IMR-90 (cell line): ENCODE data around the gene DIABLO. TPM values are rescaled to one million over a fixed set of nuclear protein-coding genes. Genes with fewer than 3 reads are reported as not detected.

Experiments
- ATAC-seq: fragments of 200-7000 bp; cut with Tn5 transposase; 2 replicates; pipeline ENCODE4 v1.9.1; 2020; ENCODE audit warnings: low read depth, mild to moderate bottlenecking, moderate library complexity
- BruUV-seq: library from RNA; stranded (reverse); fragments of 400-500 nt; replicated peaks from 2 replicates; lab custom pipeline; 2021; lab: Mats Ljungman, UMichigan
- CTCF ChIA-PET: fragments of 300-600 bp; formaldehyde crosslinking; extraction: SDS; loops from one replicate; lab custom pipeline; 2021; ENCODE audit warnings: antibody characterized with exemption; lab: Yijun Ruan, JAX
- POLR2A ChIA-PET: fragments of 300-600 bp; sonication (Branson Sonifier 250); formaldehyde crosslinking; loops from one replicate; lab custom pipeline; 2022; ENCODE audit warnings: antibody characterized with exemption; ENCODE audit not compliant: unreplicated experiment; lab: Charles Lee
- DNase-seq: peaks from one replicate; pipeline ENCODE4 v3.0.0; 2013
- H2AFZ ChIP-seq: replicated peaks from 2 replicates; pipeline ENCODE3; 2013; ENCODE audit warnings: low read length, mild to moderate bottlenecking; ENCODE audit not compliant: poor library complexity
- H2AK5ac ChIP-seq: 2 replicates; pipeline ENCODE4 v1.6.1; 2013; ENCODE audit warnings: low read depth, low read length, inconsistent platforms
- H2AK9ac ChIP-seq: replicated peaks from 2 replicates; pipeline ENCODE3; 2013; ENCODE audit warnings: mild to moderate bottlenecking, low read depth, low read length, moderate library complexity; ENCODE audit not compliant: poor library complexity
- H2BK120ac ChIP-seq: 2 replicates; pipeline ENCODE4 v1.6.1; 2013; ENCODE audit warnings: low read depth, low read length, inconsistent platforms
- H2BK15ac ChIP-seq: 3 replicates; pipeline ENCODE4 v1.6.1; 2013; ENCODE audit warnings: low read depth, low read length, inconsistent platforms
- H2BK20ac ChIP-seq: 2 replicates; pipeline ENCODE4 v1.6.1; 2013; ENCODE audit warnings: low read depth, mild to moderate bottlenecking, inconsistent platforms, low read length, moderate library complexity
- H2BK5ac ChIP-seq: 2 replicates; pipeline ENCODE4 v1.6.1; 2013; ENCODE audit warnings: mild to moderate bottlenecking, low read depth, low read length, inconsistent platforms; ENCODE audit not compliant: poor library complexity, severe bottlenecking
- H3K14ac ChIP-seq: replicated peaks from 2 replicates; pipeline ENCODE4 v1.6.1; 2013; ENCODE audit warnings: low read depth, low read length, inconsistent platforms
- H3K18ac ChIP-seq: 2 replicates; pipeline ENCODE4 v1.6.1; 2013; ENCODE audit warnings: low read depth, low read length, control low read depth
- H3K23ac ChIP-seq: 2 replicates; pipeline ENCODE4 v1.6.1; 2013; ENCODE audit warnings: low read depth, low read length, inconsistent platforms
- H3K27ac ChIP-seq: 2 replicates; pipeline ENCODE4 v1.5.1; 2013; ENCODE audit warnings: mild to moderate bottlenecking, control low read depth, low read length; ENCODE audit not compliant: insufficient read depth
- H3K27me3 ChIP-seq: 2 replicates; pipeline ENCODE4 v1.6.1; 2013; ENCODE audit warnings: low read length; ENCODE audit not compliant: control insufficient read depth, insufficient read depth
- H3K36me3 ChIP-seq: 2 replicates; pipeline ENCODE4 v1.6.1; 2013; ENCODE audit warnings: low read length, mixed read lengths; ENCODE audit not compliant: control insufficient read depth, insufficient read depth
- H3K4ac ChIP-seq: 2 replicates; pipeline ENCODE4 v1.6.1; 2013; ENCODE audit warnings: low read depth, low read length, inconsistent platforms
- H3K4me1 ChIP-seq: 2 replicates; pipeline ENCODE4 v1.6.1; 2013; ENCODE audit warnings: low read length, mixed read lengths; ENCODE audit not compliant: control insufficient read depth, insufficient read depth
- H3K4me2 ChIP-seq: 2 replicates; pipeline ENCODE4 v1.6.1; 2013; ENCODE audit warnings: low read depth, mild to moderate bottlenecking, control low read depth, low read length, moderate library complexity
- H3K4me3 ChIP-seq: 2 replicates; pipeline ENCODE4 v1.5.1; 2013; ENCODE audit warnings: low read depth, mild to moderate bottlenecking, control low read depth, low read length, moderate library complexity; ENCODE audit not compliant: insufficient read depth
- H3K56ac ChIP-seq: 2 replicates; pipeline ENCODE4 v1.6.1; 2013; ENCODE audit warnings: low read length, inconsistent platforms; ENCODE audit not compliant: insufficient read depth; ENCODE audit errors: extremely low read depth
- H3K79me1 ChIP-seq, 2 experiments: 2 replicates each; pipeline ENCODE4 v1.6.1; 2013; ENCODE audit warnings: low read length in 2 of 2, inconsistent platforms in 1 of 2, low read depth in 1 of 2
- H3K9ac ChIP-seq: 2 replicates; pipeline ENCODE4 v1.6.1; 2013; ENCODE audit warnings: low read depth, low read length, control low read depth
- H3K9me1 ChIP-seq: 2 replicates; pipeline ENCODE4 v1.6.1; 2013; ENCODE audit warnings: low read length, inconsistent platforms; ENCODE audit not compliant: insufficient read depth
- H3K9me3 ChIP-seq: 2 replicates; pipeline ENCODE4 v1.6.1; 2013; ENCODE audit warnings: low read length; ENCODE audit not compliant: control insufficient read depth, insufficient read depth
- H4K20me1 ChIP-seq: 2 replicates; pipeline ENCODE4 v1.6.1; 2013; ENCODE audit warnings: low read length, inconsistent platforms; ENCODE audit not compliant: insufficient read depth
- H4K5ac ChIP-seq: 2 replicates; pipeline ENCODE4 v1.6.1; 2013; ENCODE audit warnings: mild to moderate bottlenecking, low read depth, low read length, control low read depth
- H4K8ac ChIP-seq, 2 experiments: 2 replicates each; pipeline ENCODE4 v1.6.1; 2013; ENCODE audit warnings: low read depth in 2 of 2, low read length in 2 of 2, control low read depth in 1 of 2, inconsistent platforms in 1 of 2
- H4K91ac ChIP-seq: 2 replicates; pipeline ENCODE4 v1.6.1; 2013; ENCODE audit warnings: low read depth, low read length, inconsistent platforms; ENCODE audit not compliant: insufficient read depth
- BHLHE40 ChIP-seq: fragments of 150-350 bp; IDR thresholded peaks from 2 replicates; pipeline ENCODE4 v1.6.1; 2016; ENCODE audit warnings: mild to moderate bottlenecking, low read depth, low read length
- CEBPB ChIP-seq: IDR thresholded peaks from 2 replicates; pipeline ENCODE4 v1.6.1; 2012; ENCODE audit warnings: low read depth, low read length, improper control_type of control experiment
- CTCF ChIP-seq: conservative IDR thresholded peaks from 2 replicates; pipeline ENCODE4 v1.5.1; 2012; ENCODE audit warnings: mild to moderate bottlenecking, low read depth, low read length, improper control_type of control experiment
- ELK1 ChIP-seq: fragments of 150-350 bp; IDR thresholded peaks from 2 replicates; pipeline ENCODE4 v1.6.1; 2016; ENCODE audit warnings: low read depth, mild to moderate bottlenecking, low read length, moderate library complexity, borderline replicate concordance
- FOS ChIP-seq: fragments of 150-350 bp; IDR thresholded peaks from 2 replicates; pipeline ENCODE4 v1.6.1; 2016; ENCODE audit warnings: low read depth, low read length
- MAZ ChIP-seq: IDR thresholded peaks from 2 replicates; pipeline ENCODE4 v1.6.1; 2012; ENCODE audit warnings: low read depth, mild to moderate bottlenecking, low read length, improper control_type of control experiment, moderate library complexity, borderline replicate concordance
- MXI1 ChIP-seq: IDR thresholded peaks from 2 replicates; pipeline ENCODE4 v1.6.1; 2012; ENCODE audit warnings: low read depth, mild to moderate bottlenecking, low read length, moderate library complexity, borderline replicate concordance
- NFE2L2 ChIP-seq: fragments of 150-350 bp; IDR thresholded peaks from 2 replicates; pipeline ENCODE4 v1.6.1; 2016; ENCODE audit warnings: low read depth, mild to moderate bottlenecking, low read length
- POLR2A ChIP-seq: IDR thresholded peaks from 2 replicates; pipeline ENCODE4 v1.6.1; 2012; ENCODE audit warnings: mild to moderate bottlenecking, low read depth, low read length
- RAD21 ChIP-seq: IDR thresholded peaks from 2 replicates; pipeline ENCODE4 v1.6.1; 2012; ENCODE audit warnings: low read length, improper control_type of control experiment
- SMC3 ChIP-seq: fragments of 150-350 bp; IDR thresholded peaks from 2 replicates; pipeline ENCODE4 v1.6.1; 2016; ENCODE audit warnings: low read depth, mild to moderate bottlenecking, antibody characterized with exemption, low read length, moderate library complexity
- WGBS, 2 experiments: methylation state at CpG; one replicate each; pipeline versions ENCODE4 v1.1.5 to v1.1.7; 2013; ENCODE audit warnings: missing lambda C conversion rate in 2 of 2; ENCODE audit not compliant: insufficient read length in 1 of 2; ENCODE audit errors: extremely low coverage in 2 of 2; 5-methylcytosine and 5-hydroxymethylcytosine counted together
- dilution Hi-C: fragments of 300-500 bp; cut with HindIII; formaldehyde crosslinking; loops from one replicate; pipeline ENCODE4 v1.14.3; 2018; ENCODE audit warnings: low sequenced_read_pairs; ENCODE audit not compliant: unreplicated experiment
- in situ Hi-C: fragments of 300-500 bp; cut with MboI; formaldehyde crosslinking; loops from 3 replicates; pipeline ENCODE4 v1.14.3; 2019; ENCODE audit warnings: low sequenced_read_pairs, inconsistent platforms, mixed read lengths
- intact Hi-C: fragments of 100-400 bp; cut with micrococcal nuclease; formaldehyde crosslinking; loops from 2 replicates; pipeline ENCODE4 v1.10.0; 2022
- polyA plus RNA-seq, 3 experiments: library from polyadenylated mRNA; depleted of rRNA; stranded (reverse); fragments of >200 nt; gene quantifications; 2 replicates each; pipeline ENCODE4 v1.2.3, GENCODE V29; 2012; ENCODE audit warnings: low replicate concordance in 1 of 3
- total RNA-seq: library from RNA; depleted of rRNA; stranded (reverse); fragments of >200 nt; gene quantifications from 2 replicates; pipeline ENCODE4 v1.2.3, GENCODE V29; 2012

DIABLO gene
- total and polyA plus RNA-seq, 2 of the 4 experiments (the other 2 are of a cell fraction) = 69.7 to 102 TPM

GRCh38 chr12:122189626-122190475, 36.0 kb downstream of the DIABLO start:
- in situ Hi-C loops (loop anchor here (5.0 kb wide), 2 partner anchors 58 to 133 kb away; no protein-coding TSS in a partner anchor), dilution Hi-C loops (no loop called here), intact Hi-C loops (no loop called here)
- Histone ChIP-seq H4K5ac (no peak overlapping the region), H3K4me3 (no peak overlapping the region), H4K8ac (no peak overlapping the region), H3K4ac (no peak overlapping the region), H3K36me3 (no peaks in the 10 kb centered on the region), H2BK5ac (no peak overlapping the region), H3K9me3 (no peaks in the 10 kb centered on the region), H2BK20ac (no peak overlapping the region), H3K18ac (no peak overlapping the region), H3K9ac (no peak overlapping the region), H3K79me1 (no peaks in the 10 kb centered on the region), H3K56ac (no peak overlapping the region), H3K4me2 (no peak overlapping the region), H4K20me1 (no peaks in the 10 kb centered on the region), H2BK120ac (no peak overlapping the region), H3K4me1 (peaks cover 3% of the 10 kb centered on the region; the same call in 1 of the 2 replicates), H3K27me3 (no peaks in the 10 kb centered on the region), H2BK15ac (no peak overlapping the region), H2AK9ac (no peak overlapping the region), H3K27ac (no peak overlapping the region), H2AFZ (no peak overlapping the region), H3K14ac (no peak overlapping the region), H3K23ac (no peak overlapping the region), H4K91ac (no peak overlapping the region), H3K9me1 (no peaks in the 10 kb centered on the region), H2AK5ac (no peak overlapping the region)
- DNase-seq (no peak), ATAC-seq (no peak)
- WGBS, 2 experiments = 89% methylated on average over 22 of the region's 34 CpGs; no CpG with 5 or more reads in 1 of the 2 experiments
- no TSS peak for BruUV-seq
- ChIA-PET CTCF (interaction anchor here (0.7 to 1.8 kb wide), 4 partner anchors 42 to 274 kb away, joined by 3 to 11 read pairs (median 4); no protein-coding TSS in a partner anchor), POLR2A (no interaction called here)
- TF ChIP-seq POLR2A = no peak
- no peak for TF ChIP-seq ELK1
- TF ChIP-seq CEBPB = no peak
- no peak for TF ChIP-seq SMC3
- TF ChIP-seq MAZ = no peak
- no peak for TF ChIP-seq RAD21
- TF ChIP-seq BHLHE40 = no peak
- TF ChIP-seq CTCF = no peak
- TF ChIP-seq NFE2L2 = no peak
- TF ChIP-seq FOS = no peak
- no peak for TF ChIP-seq MXI1
